ENCODE measurements around the gene SH3GL3.

The SH3GL3 gene

GRCh38 chr15:83570756-83571155, 123.6 kb downstream of the SH3GL3 start:
- FAIRE-seq (no peak), DNase-seq (ENCODE audit: insufficient read length, low spot score) (no peak)

GRCh38 chr15:83571820-83572707, 124.9 kb downstream of the SH3GL3 start:
- DNase-seq (ENCODE audit: insufficient read length, low spot score) = no peak
- no peak for FAIRE-seq
- TF ChIP-seq PAX5 (IDR thresholded peaks at IDR 0.05; ENCODE audit: insufficient read depth, low read length, severe bottlenecking) (no peak), TAF1 (IDR thresholded peaks at IDR 0.05; ENCODE audit: low read depth, low read length) (no peak), POU2F2 (IDR thresholded peaks at IDR 0.05; ENCODE audit: low read depth, low read length) (no peak), POLR2A (IDR thresholded peaks at IDR 0.05; ENCODE audit: low read depth, low read length) (no peak), POLR2AphosphoS5 (IDR thresholded peaks at IDR 0.05; ENCODE audit: low read depth, low read length) (no peak), SPI1 (IDR thresholded peaks at IDR 0.05; ENCODE audit: low read depth, low read length) (no peak)

More at GRCh38 chr15:83570756-83571155, 123.6 kb downstream of the SH3GL3 start:
- TF ChIP-seq POLR2A (IDR thresholded peaks at IDR 0.05; ENCODE audit: low read depth, low read length) (no peak), POLR2AphosphoS5 (IDR thresholded peaks at IDR 0.05; ENCODE audit: low read depth, low read length) (no peak), POU2F2 (IDR thresholded peaks at IDR 0.05; ENCODE audit: low read depth, low read length) (no peak), TAF1 (IDR thresholded peaks at IDR 0.05; ENCODE audit: low read depth, low read length) (no peak), PAX5 (IDR thresholded peaks at IDR 0.05; ENCODE audit: insufficient read depth, low read length, severe bottlenecking) (no peak), SPI1 (IDR thresholded peaks at IDR 0.05; ENCODE audit: low read depth, low read length) (no peak)

GRCh38 chr15:83574345-83574744, 127.2 kb downstream of the SH3GL3 start:
- DNase-seq (ENCODE audit: insufficient read length, low spot score) (no peak), FAIRE-seq (no peak)
- TF ChIP-seq PAX5 (IDR thresholded peaks at IDR 0.05; ENCODE audit: insufficient read depth, low read length, severe bottlenecking) = no peak
- no peak for TF ChIP-seq TAF1 (IDR thresholded peaks at IDR 0.05; ENCODE audit: low read depth, low read length)
- no peak for TF ChIP-seq POU2F2 (IDR thresholded peaks at IDR 0.05; ENCODE audit: low read depth, low read length)
- no peak for TF ChIP-seq SPI1 (IDR thresholded peaks at IDR 0.05; ENCODE audit: low read depth, low read length)
- no peak for TF ChIP-seq POLR2AphosphoS5 (IDR thresholded peaks at IDR 0.05; ENCODE audit: low read depth, low read length)
- TF ChIP-seq POLR2A (IDR thresholded peaks at IDR 0.05; ENCODE audit: low read depth, low read length) = no peak

GRCh38 chr15:83578691-83579090, 131.6 kb downstream of the SH3GL3 start:
- no peak for DNase-seq (ENCODE audit: insufficient read length, low spot score)
- TF ChIP-seq PAX5 (IDR thresholded peaks at IDR 0.05; ENCODE audit: insufficient read depth, low read length, severe bottlenecking) = no peak
- TF ChIP-seq SPI1 (IDR thresholded peaks at IDR 0.05; ENCODE audit: low read depth, low read length) = no peak
- TF ChIP-seq POLR2AphosphoS5 (IDR thresholded peaks at IDR 0.05; ENCODE audit: low read depth, low read length) = no peak
- TF ChIP-seq TAF1 (IDR thresholded peaks at IDR 0.05; ENCODE audit: low read depth, low read length) = no peak
- TF ChIP-seq POU2F2 (IDR thresholded peaks at IDR 0.05; ENCODE audit: low read depth, low read length) = no peak
- TF ChIP-seq POLR2A (IDR thresholded peaks at IDR 0.05; ENCODE audit: low read depth, low read length) = no peak
- no peak for FAIRE-seq

- DNase-seq (ENCODE audit: insufficient read length, low spot score) = no peak
- no peak for FAIRE-seq
- no peak for TF ChIP-seq PAX5 (IDR thresholded peaks at IDR 0.05; ENCODE audit: insufficient read depth, low read length, severe bottlenecking)
- no peak for TF ChIP-seq SPI1 (IDR thresholded peaks at IDR 0.05; ENCODE audit: low read depth, low read length)
- no peak for TF ChIP-seq POLR2AphosphoS5 (IDR thresholded peaks at IDR 0.05; ENCODE audit: low read depth, low read length)
- no peak for TF ChIP-seq TAF1 (IDR thresholded peaks at IDR 0.05; ENCODE audit: low read depth, low read length)
- no peak for TF ChIP-seq POLR2A (IDR thresholded peaks at IDR 0.05; ENCODE audit: low read depth, low read length)
- no peak for TF ChIP-seq POU2F2 (IDR thresholded peaks at IDR 0.05; ENCODE audit: low read depth, low read length)
Observed at GRCh38 chr15:83581381-83581780, 134.2 kb downstream of the SH3GL3 start.

- TF ChIP-seq SPI1 (IDR thresholded peaks at IDR 0.05; ENCODE audit: low read depth, low read length) (no peak), POU2F2 (IDR thresholded peaks at IDR 0.05; ENCODE audit: low read depth, low read length) (no peak), POLR2A (IDR thresholded peaks at IDR 0.05; ENCODE audit: low read depth, low read length) (no peak), PAX5 (IDR thresholded peaks at IDR 0.05; ENCODE audit: insufficient read depth, low read length, severe bottlenecking) (no peak)
- FAIRE-seq (no peak), DNase-seq (ENCODE audit: insufficient read length, low spot score) (no peak)
Observed at GRCh38 chr15:83582381-83582780, 135.2 kb downstream of the SH3GL3 start.

GRCh38 chr15:83585601-83586335, 138.6 kb downstream of the SH3GL3 start:
- no peak for FAIRE-seq
- TF ChIP-seq TAF1 (IDR thresholded peaks at IDR 0.05; ENCODE audit: low read depth, low read length) (no peak), SPI1 (IDR thresholded peaks at IDR 0.05; ENCODE audit: low read depth, low read length) (no peak), POU2F2 (IDR thresholded peaks at IDR 0.05; ENCODE audit: low read depth, low read length) (no peak), POLR2AphosphoS5 (IDR thresholded peaks at IDR 0.05; ENCODE audit: low read depth, low read length) (no peak), POLR2A (IDR thresholded peaks at IDR 0.05; ENCODE audit: low read depth, low read length) (no peak), PAX5 (IDR thresholded peaks at IDR 0.05; ENCODE audit: insufficient read depth, low read length, severe bottlenecking) (no peak)
- DNase-seq (ENCODE audit: insufficient read length, low spot score) = no peak

- DNase-seq (ENCODE audit: insufficient read length, low spot score) (no peak), FAIRE-seq (no peak)
- TF ChIP-seq PAX5 (IDR thresholded peaks at IDR 0.05; ENCODE audit: insufficient read depth, low read length, severe bottlenecking) (no peak), TAF1 (IDR thresholded peaks at IDR 0.05; ENCODE audit: low read depth, low read length) (no peak), POLR2AphosphoS5 (IDR thresholded peaks at IDR 0.05; ENCODE audit: low read depth, low read length) (no peak), SPI1 (IDR thresholded peaks at IDR 0.05; ENCODE audit: low read depth, low read length) (no peak), POU2F2 (IDR thresholded peaks at IDR 0.05; ENCODE audit: low read depth, low read length) (no peak), POLR2A (IDR thresholded peaks at IDR 0.05; ENCODE audit: low read depth, low read length) (no peak)
Observed at GRCh38 chr15:83587091-83587490, 139.9 kb downstream of the SH3GL3 start.

- TF ChIP-seq POU2F2 (IDR thresholded peaks at IDR 0.05; ENCODE audit: low read depth, low read length) = no peak
- no peak for TF ChIP-seq POLR2AphosphoS5 (IDR thresholded peaks at IDR 0.05; ENCODE audit: low read depth, low read length)
- TF ChIP-seq SPI1 (IDR thresholded peaks at IDR 0.05; ENCODE audit: low read depth, low read length) = no peak
- TF ChIP-seq POLR2A (IDR thresholded peaks at IDR 0.05; ENCODE audit: low read depth, low read length) = no peak
- TF ChIP-seq TAF1 (IDR thresholded peaks at IDR 0.05; ENCODE audit: low read depth, low read length) = no peak
- TF ChIP-seq PAX5 (IDR thresholded peaks at IDR 0.05; ENCODE audit: insufficient read depth, low read length, severe bottlenecking) = no peak
- FAIRE-seq = no peak
Observed at GRCh38 chr15:83588441-83588840, 141.3 kb downstream of the SH3GL3 start.

More at GRCh38 chr15:83588441-83588840, 141.3 kb downstream of the SH3GL3 start:
- no peak for DNase-seq (ENCODE audit: insufficient read length, low spot score)
